ENCODE results near the gene EPG5.

Gene EPG5

DNA sequence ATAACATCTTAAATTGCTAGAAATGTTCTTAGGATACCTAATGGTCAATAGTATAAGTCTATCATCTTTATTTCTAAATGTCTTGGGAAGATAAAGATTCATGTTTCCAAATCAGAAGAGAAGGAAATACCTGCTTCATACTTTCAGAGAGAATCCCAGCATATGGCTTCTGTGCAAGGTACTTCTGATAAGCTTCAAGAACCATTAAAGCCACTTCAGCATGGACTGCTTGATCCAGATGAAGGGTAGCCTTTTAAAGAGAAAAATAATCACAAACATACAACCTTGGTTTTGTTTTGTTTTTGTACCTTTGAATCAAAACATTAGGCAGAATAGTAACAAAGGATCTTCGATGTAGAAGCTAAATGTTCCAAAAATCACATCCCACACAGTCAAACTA, 44.0 kb downstream of the EPG5 start:
- in situ Hi-C loops (cut with MboI; ENCODE audit: low sequenced_read_pairs), result no loop called here

DNA sequence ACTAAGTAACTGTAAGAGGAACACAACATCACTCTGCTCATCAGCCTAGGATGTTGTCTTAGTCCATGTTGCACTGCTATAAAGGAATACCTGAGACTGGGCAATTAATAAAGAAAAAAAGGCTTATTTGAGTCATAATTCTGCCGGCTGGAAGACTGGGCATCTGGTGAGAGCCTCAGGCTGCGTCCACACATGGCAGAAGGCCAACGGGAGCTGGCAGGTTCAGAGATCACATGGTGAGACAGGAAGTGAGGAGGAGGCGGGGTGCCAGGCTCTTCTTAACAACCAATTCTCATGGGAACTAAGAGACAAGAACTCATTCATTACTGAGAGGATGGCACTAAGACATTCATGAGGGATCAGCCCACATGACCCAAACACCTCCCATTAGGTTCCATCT, 46.8 kb downstream of the EPG5 start:
- in situ Hi-C loops (cut with MboI; ENCODE audit: low sequenced_read_pairs), result no loop called here

- in situ Hi-C loops (cut with MboI; ENCODE audit: low sequenced_read_pairs), result no loop called here
Observed at GRCh38 chr18:45916302-45916701, 50.8 kb downstream of the EPG5 start.

- in situ Hi-C loops (cut with MboI; ENCODE audit: low sequenced_read_pairs), result no loop called here
Observed at GRCh38 chr18:45913276-45913675, 53.9 kb downstream of the EPG5 start.

DNA sequence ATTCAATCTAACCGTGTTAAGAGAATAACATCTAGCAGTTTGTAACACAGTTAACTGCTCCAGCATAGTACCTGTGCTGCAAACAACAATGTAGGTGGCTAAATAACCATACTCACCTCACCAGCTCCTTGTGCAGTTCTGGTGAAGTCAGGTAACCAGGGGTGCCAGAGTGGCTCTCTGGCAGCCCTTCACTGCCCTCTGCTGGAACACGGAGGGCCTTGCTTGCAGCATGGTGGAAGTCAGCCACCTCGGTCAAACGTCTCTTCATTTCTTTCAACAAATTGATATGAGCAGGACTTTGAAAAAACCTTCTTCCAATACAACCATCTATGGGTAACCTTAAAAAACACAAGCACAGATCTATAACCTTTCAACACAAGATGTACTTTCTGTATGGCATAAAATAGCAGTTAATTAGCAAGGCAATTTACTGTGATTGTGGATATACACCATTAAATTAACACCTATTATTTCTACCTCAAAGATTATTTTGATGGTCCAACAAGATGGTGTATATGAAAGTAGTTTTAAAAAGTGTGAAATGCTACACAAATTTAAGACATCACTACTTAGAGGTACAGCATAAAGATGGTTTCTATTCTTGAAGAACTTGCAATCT, 56.6 kb downstream of the EPG5 start:
- in situ Hi-C loops (cut with MboI; ENCODE audit: low sequenced_read_pairs), result no loop called here

DNA sequence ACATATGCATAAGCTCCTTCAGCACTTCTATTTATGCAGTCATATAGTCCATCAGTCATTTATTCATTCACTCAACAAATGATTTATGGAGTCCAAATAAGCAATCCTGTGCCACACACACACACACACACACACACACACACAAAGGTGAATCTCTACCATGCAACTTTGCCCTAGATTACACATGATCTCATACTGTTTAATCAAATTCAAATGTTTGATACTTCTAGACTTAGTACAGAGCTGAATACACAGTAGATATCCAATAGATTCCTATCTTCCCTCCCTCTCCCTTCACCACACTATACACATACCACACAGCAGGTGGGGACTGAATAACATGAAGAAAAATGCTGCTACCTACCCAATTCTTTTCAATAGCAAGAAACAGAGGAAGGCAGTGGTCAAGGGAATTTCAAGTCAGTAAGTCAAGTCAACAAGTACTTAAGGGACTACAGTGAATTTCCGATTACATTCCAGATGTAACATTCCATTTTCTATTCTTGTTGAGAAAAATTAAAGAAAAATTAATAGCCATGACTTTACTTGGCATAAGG, 65.4 kb downstream of the EPG5 start:
- in situ Hi-C loops (cut with MboI; ENCODE audit: low sequenced_read_pairs), result no loop called here

- in situ Hi-C loops (cut with MboI; ENCODE audit: low sequenced_read_pairs), result no loop called here
Observed at GRCh38 chr18:45900623-45901022, 66.5 kb downstream of the EPG5 start.

- in situ Hi-C loops (cut with MboI; ENCODE audit: low sequenced_read_pairs), result no loop called here
Observed at GRCh38 chr18:45896991-45897390, 70.1 kb downstream of the EPG5 start.

- in situ Hi-C loops (cut with MboI; ENCODE audit: low sequenced_read_pairs), result no loop called here
Observed at GRCh38 chr18:45896452-45896851, 70.7 kb downstream of the EPG5 start.

DNA sequence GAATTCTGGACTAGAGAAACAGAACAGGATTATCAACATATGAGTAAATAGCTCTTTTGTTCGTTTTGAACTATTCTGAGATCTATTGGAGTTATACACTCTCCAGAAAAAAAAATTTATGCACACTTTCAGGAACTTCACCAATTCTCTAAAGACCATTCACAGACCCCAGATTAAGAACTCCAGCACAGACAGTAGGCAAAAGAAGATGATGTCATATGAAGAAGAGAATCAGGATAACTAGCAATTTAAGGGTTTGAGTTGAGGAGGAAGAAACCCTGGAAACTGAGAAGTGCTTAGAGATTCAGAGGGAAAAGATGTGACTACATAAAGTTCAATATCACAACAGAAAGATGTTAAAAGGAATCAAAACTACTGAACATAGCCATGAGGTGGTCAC, 71.8 kb downstream of the EPG5 start:
- in situ Hi-C loops (cut with MboI; ENCODE audit: low sequenced_read_pairs), result no loop called here

DNA sequence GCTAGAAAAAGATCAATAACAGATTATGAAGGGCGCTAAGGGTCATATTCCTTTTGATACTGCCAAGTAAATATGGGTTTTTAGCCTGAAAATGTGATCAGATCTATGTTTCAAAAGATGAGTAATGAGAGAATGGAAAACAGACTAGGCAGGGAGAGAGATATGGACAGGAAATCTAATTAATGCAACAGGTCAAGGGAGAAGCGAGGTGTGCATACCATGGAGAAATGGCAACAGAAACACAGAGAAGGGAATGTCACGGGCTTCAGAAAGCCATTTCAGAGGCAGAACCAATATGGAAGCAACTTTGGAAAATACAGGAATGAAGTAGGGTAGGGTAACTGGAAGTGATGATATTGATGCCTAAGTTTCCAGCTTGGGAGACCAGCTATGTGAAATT, 72.3 kb downstream of the EPG5 start:
- in situ Hi-C loops (cut with MboI; ENCODE audit: low sequenced_read_pairs), result no loop called here

DNA sequence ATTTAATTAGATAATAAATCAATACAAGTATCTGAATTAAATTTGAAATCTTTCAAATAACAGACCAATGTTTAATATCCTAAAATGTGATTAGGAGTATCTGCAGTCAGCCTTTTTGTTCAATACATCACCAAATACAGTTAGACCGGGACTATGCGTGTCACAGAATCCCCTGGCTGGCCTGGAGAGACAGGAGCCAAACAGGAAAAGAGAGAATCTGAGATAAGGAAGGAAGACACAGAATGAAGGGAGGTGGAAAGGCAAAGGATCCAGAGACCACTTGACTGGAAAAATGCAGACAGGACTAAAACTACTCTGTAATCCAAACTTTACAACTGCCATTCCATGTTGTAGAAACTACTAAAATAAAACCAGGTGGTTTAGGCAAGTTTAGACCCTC, 75.3 kb downstream of the EPG5 start:
- in situ Hi-C loops (cut with MboI; ENCODE audit: low sequenced_read_pairs), result no loop called here

DNA sequence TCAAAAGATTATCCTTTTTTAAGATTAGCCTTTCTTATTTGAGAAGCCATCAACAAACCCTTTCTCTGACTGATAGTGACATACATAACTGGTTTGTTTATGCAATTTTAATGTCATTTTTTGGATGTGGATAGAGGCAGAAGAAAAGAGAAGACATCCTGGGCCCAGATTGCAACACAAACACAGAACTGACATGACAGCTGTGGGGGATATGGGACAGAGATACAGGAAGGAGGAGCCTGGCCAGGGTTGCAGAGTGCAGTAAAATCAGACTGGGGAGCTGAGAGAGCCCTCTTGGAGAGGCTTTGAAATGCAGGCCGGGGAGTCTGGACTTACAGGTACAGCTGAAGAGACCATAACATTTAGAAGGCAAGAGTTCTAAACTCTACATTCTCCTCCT, 76.5 kb downstream of the EPG5 start:
- in situ Hi-C loops (cut with MboI; ENCODE audit: low sequenced_read_pairs), result no loop called here

DNA sequence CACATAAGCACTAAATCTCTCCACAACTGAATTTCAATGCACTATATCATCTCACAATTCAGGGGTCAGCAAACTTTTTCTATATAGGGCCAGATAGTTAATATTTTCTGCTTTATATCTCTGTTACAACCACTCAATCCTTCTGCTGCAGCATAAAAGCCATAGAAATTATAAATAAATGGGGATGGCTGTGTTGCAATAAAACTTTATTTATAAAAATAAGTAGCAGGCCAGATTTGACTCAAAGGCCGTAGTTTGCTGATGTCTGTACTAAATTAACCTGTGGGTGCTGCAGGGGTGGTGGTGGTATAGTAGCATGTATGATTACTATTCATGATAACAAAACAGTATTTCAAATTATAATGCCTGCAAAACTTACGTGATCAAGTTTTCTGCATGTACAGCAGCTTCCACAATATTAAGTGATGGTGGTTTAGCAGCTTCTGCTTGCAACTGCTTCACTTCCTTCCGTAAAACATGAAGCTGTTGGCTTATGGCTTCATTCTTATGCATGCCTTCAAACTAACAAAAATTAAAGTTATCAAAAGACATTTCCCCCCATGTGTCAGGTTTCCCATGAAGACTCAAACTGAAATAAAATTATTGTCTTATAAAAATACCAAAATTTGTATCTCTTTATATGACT, 77.6 kb downstream of the EPG5 start:
- in situ Hi-C loops (cut with MboI; ENCODE audit: low sequenced_read_pairs), result no loop called here

GRCh38 chr18:45887585-45887984, 79.5 kb downstream of the EPG5 start:
- in situ Hi-C loops (cut with MboI; ENCODE audit: low sequenced_read_pairs), result no loop called here

- in situ Hi-C loops (cut with MboI; ENCODE audit: low sequenced_read_pairs), result no loop called here
Observed at GRCh38 chr18:45880876-45881558, 86.1 kb downstream of the EPG5 start.

DNA sequence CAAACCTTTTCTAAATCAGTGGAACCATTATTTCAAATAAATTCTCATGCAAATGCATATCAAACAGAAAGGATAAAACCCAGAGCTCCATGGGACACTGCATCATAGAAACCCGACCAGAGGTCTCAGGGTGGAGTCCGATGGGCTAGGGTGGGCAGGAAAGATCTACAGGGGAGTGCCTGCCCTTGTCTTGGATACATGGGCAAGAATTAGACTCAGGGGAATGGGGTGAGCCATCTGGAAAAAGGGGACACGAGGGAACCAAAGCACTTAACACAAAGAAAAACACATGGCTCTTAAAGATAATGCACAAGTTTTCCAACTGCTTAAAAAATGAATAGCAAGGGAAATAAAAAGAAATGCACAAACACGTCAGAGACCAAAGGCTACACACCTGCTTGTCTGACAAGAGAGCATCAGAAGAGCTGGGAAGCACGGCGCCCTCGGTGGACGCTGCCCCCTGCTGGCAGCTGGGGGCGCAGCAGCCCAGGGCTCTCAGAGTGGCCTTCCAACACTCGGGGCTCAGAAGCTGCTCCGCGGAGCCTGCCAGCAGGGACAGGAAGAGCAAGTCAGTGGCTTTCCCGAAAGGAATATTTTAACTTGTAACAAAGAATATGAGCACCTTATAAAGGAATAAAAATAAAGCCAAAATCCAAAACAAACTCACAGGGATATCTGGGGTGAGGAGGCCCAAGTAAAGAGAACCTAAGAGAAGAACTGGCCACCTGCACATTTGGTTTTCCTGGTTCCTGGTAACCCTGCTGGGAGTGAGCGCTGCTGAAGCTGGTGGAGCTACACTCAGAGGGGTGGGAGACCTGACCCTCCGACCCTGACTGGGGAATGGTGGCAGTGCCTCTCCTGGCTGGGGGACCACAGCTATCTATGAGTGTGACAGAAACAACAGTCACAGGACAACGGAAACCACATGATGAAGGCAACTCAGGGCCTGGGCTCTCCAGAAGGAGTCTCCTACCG, 87.2 kb downstream of the EPG5 start:
- in situ Hi-C loops (cut with MboI; ENCODE audit: low sequenced_read_pairs), result no loop called here

GRCh38 chr18:45877403-45877802, 89.7 kb downstream of the EPG5 start:
- in situ Hi-C loops (cut with MboI; ENCODE audit: low sequenced_read_pairs), result no loop called here

- in situ Hi-C loops (cut with MboI; ENCODE audit: low sequenced_read_pairs), result no loop called here
Observed at GRCh38 chr18:45876161-45876560, 91.0 kb downstream of the EPG5 start.

DNA sequence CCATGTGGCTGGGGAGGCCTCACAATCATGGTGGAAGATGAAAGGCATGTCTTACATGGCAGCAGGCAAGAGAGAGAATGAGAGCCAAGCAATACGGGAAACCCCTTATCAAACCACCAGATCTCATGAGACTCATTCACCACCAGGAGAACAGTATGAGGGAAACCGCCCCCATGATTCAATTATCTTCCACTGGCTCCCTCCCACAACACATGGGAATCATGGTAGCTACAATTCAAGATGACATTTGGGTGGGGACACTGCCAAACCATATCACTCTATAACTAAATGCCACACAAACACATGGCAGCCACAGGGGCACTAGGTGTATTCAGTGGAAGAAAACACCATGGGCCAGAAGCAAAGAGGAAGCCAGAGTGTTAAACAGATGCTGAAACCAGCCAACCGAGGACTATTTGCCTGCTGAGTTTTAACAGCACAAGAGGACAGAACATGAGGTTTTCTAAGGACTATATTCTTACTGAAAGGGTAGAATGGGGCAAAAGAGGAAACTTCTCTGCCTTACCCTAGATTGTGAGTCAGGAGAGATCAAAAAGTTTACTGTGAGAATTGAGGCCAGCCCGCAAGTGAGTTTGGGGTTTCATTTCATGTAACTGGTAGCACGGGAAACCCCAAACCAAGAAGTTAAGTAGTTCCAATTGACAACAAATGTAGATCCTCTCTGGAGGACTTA, 92.5 kb downstream of the EPG5 start:
- in situ Hi-C loops (cut with MboI; ENCODE audit: low sequenced_read_pairs), result no loop called here
